ENCODE results near the gene SLC26A1.

DNA sequence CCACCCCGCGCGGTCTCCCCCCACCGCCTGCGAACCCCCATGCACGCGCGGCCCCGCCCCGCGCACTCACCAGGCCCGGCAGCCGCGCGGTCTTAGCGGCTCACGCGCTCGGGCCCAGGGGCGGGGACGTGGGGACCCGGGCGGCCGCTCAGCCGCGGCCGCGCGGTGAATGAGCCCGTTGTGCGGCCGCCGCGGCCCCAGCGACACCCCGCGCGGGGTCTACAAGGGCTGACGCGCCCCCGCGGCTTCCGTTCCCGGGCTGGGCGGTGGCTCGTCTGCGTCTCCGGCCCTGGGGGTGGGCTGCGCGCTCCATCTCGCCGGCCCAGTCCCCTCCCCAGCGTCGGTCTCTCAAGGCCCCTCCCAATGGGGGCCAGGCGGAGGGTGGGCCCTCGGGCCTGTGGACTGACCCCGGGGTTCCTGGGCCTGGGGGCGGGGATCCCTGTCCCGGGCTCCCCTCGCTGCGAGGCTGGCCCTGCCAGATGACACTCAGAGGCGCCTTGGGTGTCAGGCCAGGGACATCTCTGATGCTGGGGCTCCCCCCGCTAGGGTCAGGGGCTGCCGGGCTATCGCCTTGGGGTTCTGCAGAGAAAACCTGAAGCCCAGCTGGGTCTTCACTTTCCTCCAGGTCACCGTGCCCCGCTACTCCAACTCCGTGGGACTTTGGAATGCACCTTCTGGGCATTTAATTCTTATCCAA, 4.3 kb upstream of the SLC26A1 start:
- TF ChIP-seq POLR2AphosphoS5 (IDR thresholded peaks at IDR 0.05; ENCODE audit: low read depth, low read length) (no peak), TAF1 (IDR thresholded peaks at IDR 0.05; ENCODE audit: borderline replicate concordance, insufficient read depth, low read length) (no peak), SIN3A (IDR thresholded peaks at IDR 0.05; ENCODE audit: borderline replicate concordance, insufficient read depth, low read length) (no peak)
- TF ChIP-seq, protein P1, sequence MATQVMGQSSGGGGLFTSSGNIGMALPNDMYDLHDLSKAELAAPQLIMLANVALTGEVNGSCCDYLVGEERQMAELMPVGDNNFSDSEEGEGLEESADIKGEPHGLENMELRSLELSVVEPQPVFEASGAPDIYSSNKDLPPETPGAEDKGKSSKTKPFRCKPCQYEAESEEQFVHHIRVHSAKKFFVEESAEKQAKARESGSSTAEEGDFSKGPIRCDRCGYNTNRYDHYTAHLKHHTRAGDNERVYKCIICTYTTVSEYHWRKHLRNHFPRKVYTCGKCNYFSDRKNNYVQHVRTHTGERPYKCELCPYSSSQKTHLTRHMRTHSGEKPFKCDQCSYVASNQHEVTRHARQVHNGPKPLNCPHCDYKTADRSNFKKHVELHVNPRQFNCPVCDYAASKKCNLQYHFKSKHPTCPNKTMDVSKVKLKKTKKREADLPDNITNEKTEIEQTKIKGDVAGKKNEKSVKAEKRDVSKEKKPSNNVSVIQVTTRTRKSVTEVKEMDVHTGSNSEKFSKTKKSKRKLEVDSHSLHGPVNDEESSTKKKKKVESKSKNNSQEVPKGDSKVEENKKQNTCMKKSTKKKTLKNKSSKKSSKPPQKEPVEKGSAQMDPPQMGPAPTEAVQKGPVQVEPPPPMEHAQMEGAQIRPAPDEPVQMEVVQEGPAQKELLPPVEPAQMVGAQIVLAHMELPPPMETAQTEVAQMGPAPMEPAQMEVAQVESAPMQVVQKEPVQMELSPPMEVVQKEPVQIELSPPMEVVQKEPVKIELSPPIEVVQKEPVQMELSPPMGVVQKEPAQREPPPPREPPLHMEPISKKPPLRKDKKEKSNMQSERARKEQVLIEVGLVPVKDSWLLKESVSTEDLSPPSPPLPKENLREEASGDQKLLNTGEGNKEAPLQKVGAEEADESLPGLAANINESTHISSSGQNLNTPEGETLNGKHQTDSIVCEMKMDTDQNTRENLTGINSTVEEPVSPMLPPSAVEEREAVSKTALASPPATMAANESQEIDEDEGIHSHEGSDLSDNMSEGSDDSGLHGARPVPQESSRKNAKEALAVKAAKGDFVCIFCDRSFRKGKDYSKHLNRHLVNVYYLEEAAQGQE (IDR thresholded peaks at IDR 0.05; ENCODE audit: insufficient read depth in 1 of 2, low read depth in 2 of 2, low read length in 2 of 2): no peak

All from PFSK-1 (cell line).